Fibroblast of the aortic adventitia (primary cell): Measurements from ENCODE around the gene ECPAS. TPM values are rescaled to one million over a fixed set of nuclear protein-coding genes. Genes with fewer than 3 reads are reported as not detected.

Experiments used
- DNase-seq: peaks from one replicate; pipeline ENCODE4 v3.0.0-alpha.2; 2010; ENCODE audit warnings: low read depth
- H3K4me3 ChIP-seq: 2 replicates; pipeline ENCODE4 v1.5.1; 2011; ENCODE audit warnings: low read depth, mild to moderate bottlenecking, control low read depth, low read length, moderate library complexity
- CTCF ChIP-seq: IDR thresholded peaks from 2 replicates; pipeline ENCODE4 v1.5.1; 2011; ENCODE audit warnings: mild to moderate bottlenecking, low read length, control low read depth, inconsistent platforms; ENCODE audit not compliant: insufficient read depth
- total RNA-seq: library from RNA; depleted of rRNA; stranded (reverse); fragments of >200 nt; gene quantifications from 2 replicates; pipeline ENCODE4 v1.2.3, GENCODE V29; 2012; ENCODE audit warnings: low replicate concordance

The ECPAS gene
- 103 and 114 TPM in 2 replicates for total RNA-seq

GRCh38 chr9:111483858-111484571 lies at the start of gene ECPAS:
Gene ECPAS, minus strand, starts transcription at chr9:111484383. Its CDS starts 11,465 bp downstream, at chr9:111472918.
- peak within 1 kb of the TSS; percentile 93 for H3K4me3 ChIP-seq
- DNase-seq = peak; percentile 72
- TF ChIP-seq CTCF = no peak

GRCh38 chr9:111533099-111533790 lies 49.1 kb upstream of the ECPAS start:
- TF ChIP-seq CTCF = no peak
- no peak overlapping the region for H3K4me3 ChIP-seq
- peak; percentile 37 for DNase-seq

- DNase-seq = no peak
- no peak for TF ChIP-seq CTCF
- H3K4me3 ChIP-seq = no peak overlapping the region
Observed at GRCh38 chr9:111531716-111532115, 47.5 kb upstream of the ECPAS start.

GRCh38 chr9:111529787-111530186 lies 45.6 kb upstream of the ECPAS start:
- TF ChIP-seq CTCF = no peak
- no peak for DNase-seq
- no peak overlapping the region for H3K4me3 ChIP-seq

- no peak overlapping the region for H3K4me3 ChIP-seq
- no peak for TF ChIP-seq CTCF
- DNase-seq = no peak
Observed at GRCh38 chr9:111527347-111527746, 43.2 kb upstream of the ECPAS start.

- no peak for TF ChIP-seq CTCF
- H3K4me3 ChIP-seq = peak within 1 kb of the TSS; percentile 88
- DNase-seq = peak; percentile 72
Observed at GRCh38 chr9:111525056-111525977, 41.1 kb upstream of the ECPAS start, which contains the start of gene ZNF483. Gene ZNF483, plus strand, starts transcription at chr9:111525179. Its CDS starts 2,217 bp downstream, at chr9:111527396.
